NCI-H82 (cell line): ENCODE results near the gene TBX18.

ENCODE experiments used
- DNase-seq: peaks from one replicate; lab custom pipeline; 2025; lab: John Stamatoyannopoulos, UW

Gene TBX18

GRCh38 chr6:84748376-84748775, 16.0 kb downstream of the TBX18 start:
- no peak for DNase-seq

DNA sequence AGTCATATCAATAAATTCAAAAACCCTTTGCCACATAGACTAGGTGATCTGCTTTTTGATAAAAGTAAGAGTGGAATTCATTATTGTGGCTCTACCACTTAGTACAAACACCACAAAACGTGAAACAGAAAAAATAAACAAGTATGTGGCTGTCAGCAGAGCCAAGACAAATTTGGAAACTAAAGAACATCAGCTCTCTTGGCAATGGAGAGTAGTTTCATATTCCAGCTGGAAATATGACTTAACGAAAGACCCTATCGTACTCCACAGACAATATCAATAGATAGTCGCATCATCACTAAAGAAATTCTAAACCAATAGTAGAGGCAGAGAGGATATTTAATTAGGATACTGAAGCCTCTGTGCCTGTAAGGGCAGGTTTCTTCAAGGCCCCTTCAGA, 20.8 kb downstream of the TBX18 start:
- DNase-seq: no peak

GRCh38 chr6:84740385-84740784, 24.0 kb downstream of the TBX18 start:
- DNase-seq: no peak

- DNase-seq: no peak
Measured at GRCh38 chr6:84739866-84740208, 24.6 kb downstream of the TBX18 start.

GRCh38 chr6:84738996-84739865, 25.2 kb downstream of the TBX18 start:
- no peak for DNase-seq

- DNase-seq: no peak
Measured at GRCh38 chr6:84733889-84734288, 30.5 kb downstream of the TBX18 start.

DNA sequence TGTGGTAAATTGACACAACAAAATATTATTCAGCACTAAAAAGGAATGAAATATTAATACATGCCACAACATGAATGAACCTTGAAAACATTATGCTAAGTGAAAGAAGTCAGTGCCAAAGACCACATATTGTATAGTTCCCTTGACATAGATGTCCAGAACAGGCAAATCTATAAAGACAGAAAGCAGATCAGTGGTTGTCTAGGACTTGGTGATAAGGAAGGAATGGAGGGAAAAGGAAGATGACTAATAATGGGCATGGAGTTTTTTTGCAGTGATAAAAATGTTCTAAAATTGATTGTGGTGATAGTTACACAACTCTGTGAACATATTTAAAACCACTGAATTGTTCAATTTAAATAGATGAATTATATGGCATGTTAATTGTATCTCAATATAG, 32.5 kb downstream of the TBX18 start:
- no peak for DNase-seq

DNA sequence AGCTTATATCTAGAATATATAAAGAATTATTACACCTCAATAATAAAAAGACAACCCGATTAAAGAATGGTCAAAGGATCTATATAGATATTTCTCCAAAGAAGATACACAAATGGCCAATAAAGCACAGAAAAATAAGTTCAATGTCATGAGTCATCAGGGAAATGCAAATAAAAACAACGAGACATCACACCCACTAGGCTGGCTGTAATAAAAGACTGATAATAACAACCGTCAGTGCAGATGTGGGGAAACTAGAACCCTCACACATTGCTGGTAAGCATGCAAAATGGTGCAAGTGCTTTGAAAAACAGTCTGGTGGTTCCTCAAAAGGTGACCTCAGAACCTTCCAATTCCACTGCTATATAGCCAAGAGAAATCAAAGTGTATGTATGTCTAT, 33.0 kb downstream of the TBX18 start:
- DNase-seq: no peak

DNA sequence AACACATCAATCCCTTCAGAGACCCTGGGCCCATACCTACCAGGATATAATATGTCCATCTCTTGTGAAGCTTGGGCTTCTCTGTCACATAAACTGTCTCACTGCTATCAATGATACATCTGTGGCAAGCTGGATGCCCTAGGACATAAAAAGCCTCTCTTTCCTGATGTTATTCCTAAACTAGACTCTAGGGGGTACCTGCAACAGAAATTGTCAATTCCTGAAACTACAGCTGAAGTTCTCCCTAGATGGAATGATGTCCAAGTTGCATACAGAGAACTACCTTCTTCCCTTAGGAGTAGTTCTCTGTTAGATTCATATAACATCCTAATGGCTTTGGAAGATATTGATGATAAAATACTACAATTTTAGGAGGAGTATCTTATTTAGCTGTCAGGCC, 35.8 kb downstream of the TBX18 start:
- peak; percentile 11 for DNase-seq

GRCh38 chr6:84719152-84719551, 45.2 kb downstream of the TBX18 start:
- DNase-seq: no peak

DNA sequence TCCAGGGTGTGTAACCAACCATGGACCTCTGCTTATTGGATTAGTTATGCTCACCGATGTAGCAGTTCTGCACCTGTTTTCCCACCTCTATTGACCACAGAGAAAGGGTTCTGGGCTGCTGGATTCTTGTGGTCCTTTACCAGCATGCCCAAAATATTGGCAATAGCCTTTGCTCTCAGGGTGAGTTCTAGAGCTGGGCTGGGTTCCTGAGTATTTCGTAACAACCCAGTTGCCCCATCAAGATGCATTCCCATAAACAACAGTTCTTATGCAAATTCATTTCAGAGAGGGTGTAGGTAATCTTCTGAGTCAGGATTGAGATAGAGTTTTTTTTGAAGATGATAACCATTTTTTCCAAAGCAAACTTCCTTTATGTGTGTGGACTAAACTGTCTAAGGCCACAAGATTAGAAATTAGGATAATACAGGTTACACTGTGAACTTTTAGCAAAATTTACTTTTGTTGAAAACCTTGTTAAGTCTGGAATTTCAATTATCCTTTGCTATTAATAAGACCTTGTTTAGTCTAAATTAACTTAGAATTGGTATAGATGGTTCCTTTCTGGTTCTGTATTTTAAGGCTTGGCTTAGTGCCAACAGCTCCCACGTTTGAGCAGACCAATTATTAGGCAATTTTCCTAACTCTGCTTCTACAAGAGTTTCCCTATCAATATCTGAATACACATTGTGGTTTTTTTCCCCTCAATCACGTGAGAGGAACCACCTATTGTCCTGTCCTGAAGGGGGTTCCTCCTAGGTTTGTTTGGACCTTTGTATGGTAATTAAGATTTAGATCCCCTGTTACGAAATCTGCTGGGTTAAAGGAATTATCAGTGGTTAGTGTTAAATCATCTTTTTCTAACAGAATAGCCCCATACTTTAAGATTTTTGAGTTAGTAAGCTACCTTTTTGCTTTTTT, 46.1 kb downstream of the TBX18 start:
- DNase-seq: no peak

- no peak for DNase-seq
Measured at GRCh38 chr6:84709121-84709520, 55.3 kb downstream of the TBX18 start.

GRCh38 chr6:84707171-84707570, 57.2 kb downstream of the TBX18 start:
- no peak for DNase-seq

GRCh38 chr6:84696166-84696565, 68.2 kb downstream of the TBX18 start:
- no peak for DNase-seq

GRCh38 chr6:84691978-84692623, 72.3 kb downstream of the TBX18 start:
- no peak for DNase-seq

DNA sequence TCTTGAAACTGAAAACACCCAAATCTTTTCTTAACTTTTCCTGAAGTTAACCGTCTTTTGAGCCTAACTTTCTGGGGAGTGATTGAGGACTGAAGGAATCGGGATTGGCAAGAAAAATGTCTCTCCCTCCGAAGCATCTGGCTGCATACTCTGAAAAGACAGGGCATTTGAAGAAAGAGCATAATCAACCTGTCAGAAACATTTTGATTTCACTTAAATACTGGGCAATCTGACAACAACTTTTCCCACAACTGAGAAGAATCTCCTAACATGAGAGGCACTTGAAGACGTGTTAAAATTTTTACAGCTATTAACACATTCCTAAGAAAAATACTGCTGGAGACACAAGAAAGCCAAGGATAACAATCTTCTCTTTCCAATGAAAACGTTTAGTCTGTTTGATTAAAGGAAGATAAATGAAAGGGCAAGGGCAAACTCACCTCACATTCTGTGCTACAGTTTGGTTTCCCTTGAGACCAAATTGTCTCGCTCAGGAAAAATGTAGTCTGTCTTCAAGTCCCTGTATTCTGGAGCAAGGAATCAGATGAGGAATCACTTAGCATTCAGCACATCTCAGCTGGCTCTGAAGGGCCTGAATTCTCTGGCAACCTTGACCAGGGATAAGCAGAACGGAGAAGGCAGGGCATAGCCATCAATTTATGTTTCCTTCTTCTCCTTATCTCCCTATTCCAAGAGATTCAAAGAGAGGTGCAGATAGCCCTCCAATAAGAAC, 76.1 kb downstream of the TBX18 start:
- no peak for DNase-seq

DNA sequence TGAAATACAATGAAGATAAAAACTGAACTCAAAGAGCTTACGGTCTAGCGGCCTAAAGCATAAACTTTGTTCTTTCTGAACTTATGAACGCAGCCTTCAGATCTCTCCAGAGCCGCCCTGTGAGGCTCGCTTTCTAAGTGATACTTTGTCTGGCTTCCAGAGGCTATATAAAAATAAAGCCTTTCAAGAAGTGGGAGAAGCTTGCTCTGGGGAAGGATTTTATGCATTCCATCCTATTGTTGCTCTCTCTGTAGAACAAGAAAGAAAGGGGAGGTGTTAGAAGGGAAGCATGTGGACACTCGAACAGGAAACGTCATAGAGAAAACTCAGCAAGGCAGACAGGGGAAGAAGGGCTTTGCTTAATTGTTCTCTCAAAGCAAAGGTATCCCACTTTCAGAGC, 77.0 kb downstream of the TBX18 start:
- no peak for DNase-seq

DNA sequence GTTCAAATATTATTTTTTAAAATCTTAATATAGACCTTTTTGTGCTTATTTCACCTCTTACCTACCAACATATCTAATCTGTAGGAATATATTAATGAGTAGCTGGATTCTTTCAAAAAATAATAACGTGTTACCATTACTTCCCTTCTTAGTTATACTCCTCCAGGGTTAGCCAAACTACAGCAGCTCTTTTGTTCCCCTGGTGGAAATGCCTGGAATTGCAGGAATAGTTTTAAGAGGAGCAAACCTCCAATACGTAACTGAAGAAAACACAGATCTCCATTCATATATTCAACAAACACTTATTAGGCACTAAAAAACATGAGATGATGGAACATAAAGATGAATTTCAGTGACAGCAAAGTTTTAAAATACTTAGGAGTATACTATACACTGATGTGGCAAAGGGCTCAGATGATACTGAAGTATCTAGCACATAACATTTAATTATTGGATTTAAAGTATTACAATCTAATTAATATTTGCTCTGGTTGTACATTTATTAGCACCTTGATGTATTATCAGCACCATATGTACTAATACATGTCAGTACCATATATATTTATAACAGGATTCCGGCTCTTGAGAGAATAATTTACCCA, 78.3 kb downstream of the TBX18 start:
- DNase-seq: peak; percentile 54

- no peak for DNase-seq
Measured at GRCh38 chr6:84681693-84682326, 82.6 kb downstream of the TBX18 start.

DNA sequence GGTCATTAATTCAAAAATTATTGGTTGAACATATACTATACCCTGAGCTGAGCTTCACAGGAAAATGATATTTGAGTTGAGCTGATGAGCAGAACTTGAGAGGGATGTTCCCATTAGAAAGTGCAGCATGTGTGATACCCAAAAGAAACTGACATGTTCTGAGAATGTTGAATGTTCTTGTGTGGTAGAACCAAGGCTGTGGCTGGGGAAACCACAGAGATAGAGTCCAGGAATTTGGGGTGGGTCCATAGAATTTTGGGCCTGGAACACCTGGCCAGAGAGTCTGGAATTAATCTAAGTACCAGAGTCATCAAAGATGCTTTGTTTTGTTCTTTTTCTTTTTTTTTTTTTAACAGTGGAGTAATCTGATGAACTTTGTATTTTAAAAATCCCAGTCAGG, 88.7 kb downstream of the TBX18 start:
- no peak for DNase-seq

- DNase-seq: no peak
Measured at GRCh38 chr6:84674395-84674794, 90.0 kb downstream of the TBX18 start.
